H9 (cell line): ENCODE data around the gene KRT79. TPM values are rescaled to one million over a fixed set of nuclear protein-coding genes. Genes with fewer than 3 reads are reported as not detected.

Source experiments
- DNase-seq: peaks from one replicate; pipeline ENCODE4 v3.0.0-alpha.2; 2017
- H2AFZ ChIP-seq: one replicate; pipeline ENCODE4 v1.6.1; 2013; ENCODE audit warnings: mild to moderate bottlenecking, low read length, control low read depth, moderate library complexity
- H2AK5ac ChIP-seq: 2 replicates; pipeline ENCODE4 v1.6.1; 2013; ENCODE audit warnings: low read length, control low read depth, mixed read lengths; ENCODE audit not compliant: insufficient read length
- H2BK120ac ChIP-seq: one replicate; pipeline ENCODE4 v1.6.1; 2013; ENCODE audit warnings: low read depth, mild to moderate bottlenecking, low read length, control low read depth, inconsistent platforms; ENCODE audit not compliant: poor library complexity, severe bottlenecking
- H2BK12ac ChIP-seq: 2 replicates; pipeline ENCODE4 v1.6.1; 2013; ENCODE audit warnings: low read length, control low read depth, mixed read lengths, low read depth; ENCODE audit not compliant: insufficient read length
- H2BK15ac ChIP-seq: 2 replicates; pipeline ENCODE4 v1.6.1; 2013; ENCODE audit warnings: low read depth, low read length, control low read depth
- H2BK20ac ChIP-seq: one replicate; pipeline ENCODE4 v1.6.1; 2013; ENCODE audit warnings: low read depth, mild to moderate bottlenecking, low read length, control low read depth, inconsistent platforms; ENCODE audit not compliant: poor library complexity, severe bottlenecking
- H2BK5ac ChIP-seq: 2 replicates; pipeline ENCODE4 v1.6.1; 2013; ENCODE audit warnings: low read length, control low read depth, mixed read lengths; ENCODE audit not compliant: insufficient read length
- H3K14ac ChIP-seq: 2 replicates; pipeline ENCODE4 v1.6.1; 2013; ENCODE audit warnings: low read length, control low read depth; ENCODE audit not compliant: insufficient read depth
- H3K18ac ChIP-seq: 2 replicates; pipeline ENCODE4 v1.6.1; 2013; ENCODE audit warnings: low read depth, mild to moderate bottlenecking, mixed read lengths, low read length, control low read depth; ENCODE audit not compliant: insufficient read length
- H3K23ac ChIP-seq: 2 replicates; pipeline ENCODE4 v1.6.1; 2013; ENCODE audit warnings: low read length, control low read depth, mixed read lengths, low read depth; ENCODE audit not compliant: insufficient read length
- H3K23me2 ChIP-seq: 2 replicates; pipeline ENCODE4 v1.6.1; 2013; ENCODE audit warnings: low read depth, mild to moderate bottlenecking, mixed read lengths, low read length, control low read depth; ENCODE audit not compliant: insufficient read length, poor library complexity, severe bottlenecking
- H3K27ac ChIP-seq: 2 replicates; pipeline ENCODE4 v1.5.1; 2013; ENCODE audit warnings: low read length, control low read depth, mixed read lengths, low read depth; ENCODE audit not compliant: insufficient read length
- H3K27me3 ChIP-seq: 2 replicates; pipeline ENCODE4 v1.6.1; 2013; ENCODE audit warnings: low read length, control low read depth, inconsistent platforms; ENCODE audit not compliant: insufficient read depth
- H3K4ac ChIP-seq: 2 replicates; pipeline ENCODE4 v1.6.1; 2013; ENCODE audit warnings: low read depth, mild to moderate bottlenecking, control low read depth, inconsistent platforms, low read length, moderate library complexity
- H3K4me1 ChIP-seq: 2 replicates; pipeline ENCODE4 v1.6.1; 2013; ENCODE audit warnings: low read length, control low read depth, inconsistent platforms; ENCODE audit not compliant: insufficient read depth
- H3K4me2 ChIP-seq: 2 replicates; pipeline ENCODE4 v1.6.1; 2013; ENCODE audit warnings: low read length, control low read depth, mixed read lengths; ENCODE audit not compliant: insufficient read length, insufficient read depth
- H3K56ac ChIP-seq: 2 replicates; pipeline ENCODE4 v1.6.1; 2013; ENCODE audit warnings: low read depth, mild to moderate bottlenecking, mixed read lengths, low read length, control low read depth; ENCODE audit not compliant: insufficient read length
- H3K79me1 ChIP-seq: 2 replicates; pipeline ENCODE4 v1.6.1; 2013; ENCODE audit warnings: low read depth, mild to moderate bottlenecking, moderate library complexity, low read length, control low read depth, inconsistent platforms; ENCODE audit not compliant: insufficient read depth, poor library complexity, severe bottlenecking
- H3K79me2 ChIP-seq: 2 replicates; pipeline ENCODE4 v1.6.1; 2013; ENCODE audit warnings: low read length, control low read depth, inconsistent platforms; ENCODE audit not compliant: insufficient read depth
- H3K9ac ChIP-seq: 2 replicates; pipeline ENCODE4 v1.6.1; 2013; ENCODE audit warnings: low read length, control low read depth, mixed read lengths; ENCODE audit not compliant: insufficient read length; ENCODE audit errors: extremely low read depth
- H3K9me3 ChIP-seq: one replicate; pipeline ENCODE4 v1.6.1; 2013; ENCODE audit warnings: low read depth, low read length, inconsistent platforms; ENCODE audit not compliant: control insufficient read depth
- H3T11ph ChIP-seq: one replicate; pipeline ENCODE4 v1.6.1; 2013; ENCODE audit warnings: mild to moderate bottlenecking, low read length, control low read depth, inconsistent platforms
- H4K20me1 ChIP-seq: one replicate; pipeline ENCODE4 v1.6.1; 2013; ENCODE audit not compliant: control insufficient read depth, insufficient read length, insufficient read depth
- H4K5ac ChIP-seq: 2 replicates; pipeline ENCODE4 v1.6.1; 2013; ENCODE audit warnings: low read depth, mild to moderate bottlenecking, mixed read lengths, low read length, control low read depth; ENCODE audit not compliant: insufficient read length
- H4K8ac ChIP-seq: replicated peaks from 2 replicates; pipeline ENCODE4 v1.6.1; 2013; ENCODE audit warnings: low read length, control low read depth, mixed read lengths, low read depth; ENCODE audit not compliant: insufficient read length
- H4K91ac ChIP-seq: 2 replicates; pipeline ENCODE4 v1.6.1; 2013; ENCODE audit warnings: low read depth, mild to moderate bottlenecking, moderate library complexity, mixed read lengths, low read length, control low read depth; ENCODE audit not compliant: insufficient read length
- H3K27ac Mint-ChIP-seq, 3 experiments: 2 replicates in 2 of 3; 3 replicates in 1 of 3; pipeline ENCODE4 v1.8.0; 2020 to 2021; ENCODE audit warnings: mixed read lengths in 3 of 3, mild to moderate bottlenecking in 1 of 3, moderate library complexity in 1 of 3
- H3K27me3 Mint-ChIP-seq: 2 replicates; pipeline ENCODE4 v1.8.0; 2021; ENCODE audit warnings: low read depth, mild to moderate bottlenecking, moderate library complexity, mixed read lengths
- H3K36me3 Mint-ChIP-seq, 3 experiments: 2 replicates in 2 of 3; 3 replicates in 1 of 3; pipeline ENCODE4 v1.8.0; 2020 to 2021; ENCODE audit warnings: low read depth in 3 of 3, mixed read lengths in 3 of 3; ENCODE audit not compliant: insufficient read depth in 1 of 3
- H3K4me1 Mint-ChIP-seq, 2 experiments: 2 replicates each; pipeline ENCODE4 v1.8.0; 2020; ENCODE audit warnings: mixed read lengths in 2 of 2
- H3K4me3 Mint-ChIP-seq, 2 experiments: 2 replicates in 1 of 2; 3 replicates in 1 of 2; pipeline ENCODE4 v1.8.0; 2020 to 2021; ENCODE audit warnings: mild to moderate bottlenecking in 2 of 2, mixed read lengths in 2 of 2, moderate library complexity in 1 of 2
- H3K9me3 Mint-ChIP-seq, 2 experiments: 2 replicates in 1 of 2; 3 replicates in 1 of 2; pipeline ENCODE4 v1.8.0; 2020; ENCODE audit warnings: mild to moderate bottlenecking in 2 of 2, mixed read lengths in 2 of 2, moderate library complexity in 1 of 2
- CTCF ChIP-seq: fragments of 200-600 bp; sonication (generic); conservative IDR thresholded peaks from 3 replicates; pipeline ENCODE4 v1.8.0; 2021; ENCODE audit warnings: antibody characterized with exemption, mild to moderate bottlenecking
- WGBS: extraction: QIAGEN DNeasy Blood & Tissue Kit; methylation state at CpG from one replicate; pipeline ENCODE4 v1.1.7; 2013; ENCODE audit warnings: missing lambda C conversion rate, low lambda C conversion rate, mixed read lengths; ENCODE audit not compliant: insufficient read length; ENCODE audit errors: extremely low coverage; 5-methylcytosine and 5-hydroxymethylcytosine counted together
- total RNA-seq: library from RNA; stranded (reverse); gene quantifications from 2 replicates; pipeline ENCODE4 v1.2.1, GENCODE V29; 2021

KRT79 gene
- total RNA-seq, 1 experiment from 2014 or later: not detected

- no peak overlapping the region for H2BK20ac ChIP-seq
- no peak overlapping the region for H2BK15ac ChIP-seq
- H3K27ac ChIP-seq: no peak overlapping the region
- H3T11ph ChIP-seq: no peak overlapping the region
- no peak overlapping the region for H4K8ac ChIP-seq
- no peak overlapping the region for H3K14ac ChIP-seq
- H3K79me1 ChIP-seq: no peaks in the 10 kb centered on the region
- no peak overlapping the region for H3K4me2 ChIP-seq
- H2BK5ac ChIP-seq: no peak overlapping the region
- no peak for TF ChIP-seq CTCF
- no peaks in the 10 kb centered on the region for H3K27me3 ChIP-seq
- Mint-ChIP-seq H3K27ac (no peak overlapping the region), H3K27me3 (peaks cover 24% of the 10 kb centered on the region), H3K9me3 (no peaks in the 10 kb centered on the region), H3K4me3 (no peak overlapping the region), H3K4me1 (peaks cover 0 to 4% of the 10 kb centered on the region in 2 experiments; a peak in 1 of 4 replicates), H3K36me3 (no peaks in the 10 kb centered on the region)
- no peak overlapping the region for H3K56ac ChIP-seq
- H3K9me3 ChIP-seq: no peaks in the 10 kb centered on the region
- no peak overlapping the region for H4K5ac ChIP-seq
- no peak overlapping the region for H2AK5ac ChIP-seq
- no peaks in the 10 kb centered on the region for H3K23me2 ChIP-seq
- no peaks in the 10 kb centered on the region for H3K4me1 ChIP-seq
- no peak overlapping the region for H4K91ac ChIP-seq
- no peak overlapping the region for H2AFZ ChIP-seq
- no peak overlapping the region for H3K4ac ChIP-seq
- H3K9ac ChIP-seq: no peak overlapping the region
- DNase-seq: no peak
- H3K23ac ChIP-seq: no peak overlapping the region
- H3K18ac ChIP-seq: no peak overlapping the region
- H2BK120ac ChIP-seq: no peak overlapping the region
- H4K20me1 ChIP-seq: no peaks in the 10 kb centered on the region
- no CpG with 5 or more reads among the region's 5 CpGs for WGBS
- no peak overlapping the region for H2BK12ac ChIP-seq
- H3K79me2 ChIP-seq: no peaks in the 10 kb centered on the region
Measured at GRCh38 chr12:52850681-52851080, 16.6 kb upstream of the KRT79 start.
